ENCODE measurements around the gene TAS2R46. TPM values are rescaled to one million over a fixed set of nuclear protein-coding genes. Genes with fewer than 3 reads are reported as not detected.
"Not testable (repeated sequence)": the region's sequence is repeated elsewhere in the genome, so short reads cannot be mapped to it uniquely, and the experiment has no call there.

The TAS2R46 gene, protein sequence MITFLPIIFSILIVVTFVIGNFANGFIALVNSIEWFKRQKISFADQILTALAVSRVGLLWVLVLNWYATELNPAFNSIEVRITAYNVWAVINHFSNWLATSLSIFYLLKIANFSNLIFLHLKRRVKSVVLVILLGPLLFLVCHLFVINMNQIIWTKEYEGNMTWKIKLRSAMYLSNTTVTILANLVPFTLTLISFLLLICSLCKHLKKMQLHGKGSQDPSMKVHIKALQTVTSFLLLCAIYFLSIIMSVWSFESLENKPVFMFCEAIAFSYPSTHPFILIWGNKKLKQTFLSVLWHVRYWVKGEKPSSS
- 0.82 TPM for total RNA-seq (ENCODE audit: unreplicated experiment)
- long read RNA-seq, result 0 reads

DNA sequence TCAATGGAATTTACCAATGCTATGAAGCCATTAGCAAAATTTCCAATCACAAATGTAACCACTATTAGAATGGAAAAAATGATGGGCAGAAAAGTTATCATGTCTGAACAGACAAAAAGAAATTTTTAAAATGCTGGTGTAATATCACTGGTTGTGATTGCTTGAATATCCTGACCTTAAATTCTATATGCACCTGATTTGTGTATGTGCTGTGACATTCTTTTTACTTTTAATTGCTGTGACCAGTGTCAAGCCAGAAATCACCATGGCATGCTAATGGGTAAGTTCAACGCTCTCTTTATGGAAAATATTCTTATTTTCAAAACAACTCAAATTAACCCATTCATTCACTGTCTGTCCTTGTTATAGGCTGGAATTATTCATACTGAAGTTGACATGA, at the start of gene TAS2R46:
TSS of gene TAS2R46 (minus strand) at position 101 of the 400 bp plus-strand sequence. CDS start at position 101, 0 bp downstream.
- not testable (repeated sequence) for H3K27ac Mint-ChIP-seq (ENCODE audit: unreplicated experiment); H3K4me1 Mint-ChIP-seq (ENCODE audit: unreplicated experiment); DNase-seq (ENCODE audit: low spot score); H3K27me3 Mint-ChIP-seq (ENCODE audit: unreplicated experiment); H3K36me3 Mint-ChIP-seq (ENCODE audit: low read depth, unreplicated experiment); H3K4me3 Mint-ChIP-seq (ENCODE audit: unreplicated experiment); H3K9me3 Mint-ChIP-seq (ENCODE audit: unreplicated experiment)

DNA sequence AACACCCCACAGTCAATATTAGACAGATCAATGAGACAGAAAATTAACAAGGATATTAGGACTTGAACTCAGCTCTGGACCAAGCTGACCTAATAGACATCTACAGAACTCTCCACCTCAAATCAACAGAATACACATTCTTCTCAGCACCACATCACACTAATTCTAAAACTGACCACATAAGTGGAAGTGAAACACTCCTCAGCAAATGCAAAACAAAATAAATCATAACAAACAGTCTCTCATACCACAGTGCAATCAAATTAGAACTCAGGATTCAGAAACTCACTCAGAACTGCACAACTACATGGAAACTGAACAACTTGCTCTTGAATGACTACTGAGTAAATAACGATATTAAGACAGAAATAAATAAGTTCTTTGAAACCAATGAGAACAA, 49.1 kb upstream of the TAS2R46 start:
- H3K9me3 Mint-ChIP-seq (ENCODE audit: unreplicated experiment); H3K27me3 Mint-ChIP-seq (ENCODE audit: unreplicated experiment); H3K4me1 Mint-ChIP-seq (ENCODE audit: unreplicated experiment); DNase-seq (ENCODE audit: low spot score); H3K27ac Mint-ChIP-seq (ENCODE audit: unreplicated experiment): not testable (repeated sequence)
- Mint-ChIP-seq H3K36me3 (ENCODE audit: low read depth, unreplicated experiment) (peaks cover 40% of the 10 kb centered on the region), H3K4me3 (ENCODE audit: unreplicated experiment) (peak overlapping the region; percentile 76)

DNA sequence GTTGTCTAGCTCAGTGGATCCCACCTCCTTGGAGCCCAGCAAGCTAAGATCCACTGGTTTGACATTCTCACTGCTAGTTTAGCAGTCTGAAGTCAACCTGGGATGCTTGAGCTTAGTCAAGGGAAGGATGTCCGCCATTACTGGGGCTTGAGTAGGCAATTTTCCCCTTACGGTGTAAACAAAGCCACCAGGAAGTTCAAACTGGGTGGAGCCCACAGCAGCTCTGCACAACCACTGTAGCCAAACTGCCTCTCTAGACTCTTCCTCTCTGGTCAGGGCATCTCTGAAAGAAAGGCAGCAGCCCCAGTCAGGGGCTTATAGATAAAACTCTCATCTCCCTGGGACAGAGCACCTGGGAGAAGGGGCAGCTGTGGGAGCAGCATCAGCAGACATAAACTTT, 46.8 kb upstream of the TAS2R46 start:
- TF ChIP-seq, protein P1, sequence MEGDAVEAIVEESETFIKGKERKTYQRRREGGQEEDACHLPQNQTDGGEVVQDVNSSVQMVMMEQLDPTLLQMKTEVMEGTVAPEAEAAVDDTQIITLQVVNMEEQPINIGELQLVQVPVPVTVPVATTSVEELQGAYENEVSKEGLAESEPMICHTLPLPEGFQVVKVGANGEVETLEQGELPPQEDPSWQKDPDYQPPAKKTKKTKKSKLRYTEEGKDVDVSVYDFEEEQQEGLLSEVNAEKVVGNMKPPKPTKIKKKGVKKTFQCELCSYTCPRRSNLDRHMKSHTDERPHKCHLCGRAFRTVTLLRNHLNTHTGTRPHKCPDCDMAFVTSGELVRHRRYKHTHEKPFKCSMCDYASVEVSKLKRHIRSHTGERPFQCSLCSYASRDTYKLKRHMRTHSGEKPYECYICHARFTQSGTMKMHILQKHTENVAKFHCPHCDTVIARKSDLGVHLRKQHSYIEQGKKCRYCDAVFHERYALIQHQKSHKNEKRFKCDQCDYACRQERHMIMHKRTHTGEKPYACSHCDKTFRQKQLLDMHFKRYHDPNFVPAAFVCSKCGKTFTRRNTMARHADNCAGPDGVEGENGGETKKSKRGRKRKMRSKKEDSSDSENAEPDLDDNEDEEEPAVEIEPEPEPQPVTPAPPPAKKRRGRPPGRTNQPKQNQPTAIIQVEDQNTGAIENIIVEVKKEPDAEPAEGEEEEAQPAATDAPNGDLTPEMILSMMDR (IDR thresholded peaks at IDR 0.05; ENCODE audit: unreplicated experiment), result no peak
- no peak for DNase-seq (ENCODE audit: low spot score)
- no peak overlapping the region for H3K27ac Mint-ChIP-seq (ENCODE audit: unreplicated experiment)
- H3K36me3 Mint-ChIP-seq (ENCODE audit: low read depth, unreplicated experiment), result peaks cover 42% of the 10 kb centered on the region
- H3K27me3 Mint-ChIP-seq (ENCODE audit: unreplicated experiment), result peaks cover 5% of the 10 kb centered on the region
- no peak overlapping the region for H3K4me3 Mint-ChIP-seq (ENCODE audit: unreplicated experiment)
- H3K4me1 Mint-ChIP-seq (ENCODE audit: unreplicated experiment), result no peaks in the 10 kb centered on the region
- H3K9me3 Mint-ChIP-seq (ENCODE audit: unreplicated experiment), result no peaks in the 10 kb centered on the region

DNA sequence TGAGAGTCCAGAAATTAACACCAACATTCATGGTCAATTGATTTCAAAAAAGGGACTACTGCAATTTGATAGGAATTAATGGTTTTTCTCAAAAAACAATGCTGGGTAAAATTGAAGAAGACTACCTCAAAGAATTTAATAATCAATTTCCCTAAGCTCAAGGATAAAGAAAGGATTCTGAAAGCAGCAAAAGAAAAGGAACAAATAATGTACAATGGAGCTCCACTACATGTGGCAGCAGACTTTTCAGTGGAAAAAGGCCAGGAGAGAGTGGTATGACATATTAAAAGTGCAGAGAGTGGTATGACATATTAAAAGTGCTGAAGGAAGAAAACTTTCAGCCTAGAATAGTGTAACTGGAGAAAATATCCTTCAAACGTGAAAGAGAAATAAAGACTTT, 45.6 kb upstream of the TAS2R46 start:
- no peaks in the 10 kb centered on the region for H3K9me3 Mint-ChIP-seq (ENCODE audit: unreplicated experiment)
- H3K36me3 Mint-ChIP-seq (ENCODE audit: low read depth, unreplicated experiment), result peaks cover 48% of the 10 kb centered on the region
- no peak overlapping the region for H3K4me3 Mint-ChIP-seq (ENCODE audit: unreplicated experiment)
- DNase-seq (ENCODE audit: low spot score), result no peak
- TF ChIP-seq, protein P1 (IDR thresholded peaks at IDR 0.05; ENCODE audit: unreplicated experiment), result no peak
- H3K27me3 Mint-ChIP-seq (ENCODE audit: unreplicated experiment), result peaks cover 6% of the 10 kb centered on the region
- no peak overlapping the region for H3K27ac Mint-ChIP-seq (ENCODE audit: unreplicated experiment)
- no peaks in the 10 kb centered on the region for H3K4me1 Mint-ChIP-seq (ENCODE audit: unreplicated experiment)

DNA sequence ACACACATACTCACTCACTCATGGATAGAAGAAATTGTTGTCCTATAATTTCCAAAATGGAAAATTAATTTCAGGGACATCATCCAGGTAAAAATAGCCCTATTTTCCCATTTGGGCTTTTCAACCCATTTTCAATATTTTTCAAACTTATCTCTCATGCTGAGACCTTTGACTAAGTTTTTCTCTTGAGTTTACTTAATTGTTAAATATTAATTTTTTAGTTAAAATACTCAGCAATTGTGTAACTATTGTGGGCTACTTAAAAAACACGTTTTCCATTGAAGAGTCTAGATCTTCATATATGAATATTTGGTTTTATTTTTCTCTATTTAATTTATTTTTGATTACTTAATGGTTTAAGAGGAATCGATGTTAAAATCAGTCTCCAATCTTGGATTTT, 44.2 kb upstream of the TAS2R46 start:
- H3K27me3 Mint-ChIP-seq (ENCODE audit: unreplicated experiment), result peaks cover 5% of the 10 kb centered on the region
- DNase-seq (ENCODE audit: low spot score), result no peak
- H3K4me3 Mint-ChIP-seq (ENCODE audit: unreplicated experiment), result no peak overlapping the region
- H3K36me3 Mint-ChIP-seq (ENCODE audit: low read depth, unreplicated experiment), result peaks cover 45% of the 10 kb centered on the region
- no peaks in the 10 kb centered on the region for H3K4me1 Mint-ChIP-seq (ENCODE audit: unreplicated experiment)
- H3K27ac Mint-ChIP-seq (ENCODE audit: unreplicated experiment), result no peak overlapping the region
- no peaks in the 10 kb centered on the region for H3K9me3 Mint-ChIP-seq (ENCODE audit: unreplicated experiment)
- TF ChIP-seq, protein P1 (IDR thresholded peaks at IDR 0.05; ENCODE audit: unreplicated experiment), result no peak

DNA sequence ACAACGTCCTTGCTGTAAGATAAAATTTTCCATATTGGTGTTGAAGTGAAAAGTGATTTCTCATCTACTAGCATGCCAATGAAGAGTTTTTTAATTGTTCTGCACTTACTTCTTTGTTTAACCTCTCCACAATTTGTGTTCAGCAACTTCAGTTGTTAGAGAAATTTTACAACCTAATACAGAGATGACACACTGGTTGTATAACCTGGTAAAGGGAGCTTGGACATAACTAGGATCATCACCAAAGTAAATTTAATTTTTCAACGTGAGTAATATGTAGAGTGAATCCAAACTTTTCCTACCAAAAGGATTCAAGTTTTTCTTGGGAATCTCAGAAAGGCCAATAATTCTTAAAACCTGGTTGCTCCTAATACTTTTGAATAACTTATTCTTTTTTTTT, 43.5 kb upstream of the TAS2R46 start:
- no peak for DNase-seq (ENCODE audit: low spot score)
- peaks cover 38% of the 10 kb centered on the region for H3K36me3 Mint-ChIP-seq (ENCODE audit: low read depth, unreplicated experiment)
- no peak overlapping the region for H3K4me3 Mint-ChIP-seq (ENCODE audit: unreplicated experiment)
- peaks cover 2% of the 10 kb centered on the region for H3K27me3 Mint-ChIP-seq (ENCODE audit: unreplicated experiment)
- no peaks in the 10 kb centered on the region for H3K9me3 Mint-ChIP-seq (ENCODE audit: unreplicated experiment)
- no peak overlapping the region for H3K27ac Mint-ChIP-seq (ENCODE audit: unreplicated experiment)
- TF ChIP-seq, protein P1 (IDR thresholded peaks at IDR 0.05; ENCODE audit: unreplicated experiment), result no peak
- H3K4me1 Mint-ChIP-seq (ENCODE audit: unreplicated experiment), result no peaks in the 10 kb centered on the region

DNA sequence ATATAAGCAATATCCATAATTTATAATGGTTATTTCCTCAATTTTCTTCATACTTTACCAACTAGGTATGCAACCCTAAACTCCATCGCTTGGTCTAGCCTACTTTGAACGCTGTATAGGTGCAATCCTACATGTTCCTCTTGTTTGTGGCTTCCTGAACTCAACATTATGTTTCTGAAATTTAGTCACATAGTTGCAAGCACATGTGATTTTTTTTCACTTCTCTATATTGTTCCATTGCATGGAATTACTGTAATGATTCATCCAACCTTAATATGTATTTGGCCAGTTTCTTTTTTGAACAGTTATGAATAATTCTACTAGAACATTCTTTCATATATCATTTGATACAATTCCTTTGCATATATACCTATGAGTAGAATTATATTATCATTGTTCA, 32.8 kb upstream of the TAS2R46 start:
- H3K4me3 Mint-ChIP-seq (ENCODE audit: unreplicated experiment); H3K27me3 Mint-ChIP-seq (ENCODE audit: unreplicated experiment): not testable (repeated sequence)

More for the DNA sequence above, 32.8 kb upstream of the TAS2R46 start:
- not testable (repeated sequence) for DNase-seq (ENCODE audit: low spot score); H3K9me3 Mint-ChIP-seq (ENCODE audit: unreplicated experiment); H3K36me3 Mint-ChIP-seq (ENCODE audit: low read depth, unreplicated experiment); H3K27ac Mint-ChIP-seq (ENCODE audit: unreplicated experiment); H3K4me1 Mint-ChIP-seq (ENCODE audit: unreplicated experiment)

Measured in endothelial cell (in vitro differentiated cells).